Type B pancreatic cell (in vitro differentiated cells): ENCODE data around the gene CHRNA5. TPM values are rescaled to one million over a fixed set of nuclear protein-coding genes. Genes with fewer than 3 reads are reported as not detected.

Source experiments
- DNase-seq: peaks from one replicate; pipeline ENCODE4 v3.0.0; 2021; ENCODE audit warnings: mixed read lengths; ENCODE audit not compliant: unreplicated experiment; ENCODE audit errors: extremely low spot score
- H3K27ac Mint-ChIP-seq: 2 replicates; pipeline ENCODE4 v1.8.0; 2021; ENCODE audit warnings: mild to moderate bottlenecking, mixed read lengths
- H3K27me3 Mint-ChIP-seq: 2 replicates; pipeline ENCODE4 v1.8.0; 2021; ENCODE audit warnings: mixed read lengths
- H3K36me3 Mint-ChIP-seq: 2 replicates; pipeline ENCODE4 v1.8.0; 2021; ENCODE audit warnings: mixed read lengths
- H3K4me1 Mint-ChIP-seq: one replicate; pipeline ENCODE4 v1.8.0; 2021; ENCODE audit warnings: mixed read lengths; ENCODE audit not compliant: unreplicated experiment
- H3K4me3 Mint-ChIP-seq: 2 replicates; pipeline ENCODE4 v1.8.0; 2021; ENCODE audit warnings: mild to moderate bottlenecking, mixed read lengths
- H3K9me3 Mint-ChIP-seq: 2 replicates; pipeline ENCODE4 v1.8.0; 2021; ENCODE audit warnings: mixed read lengths
- total RNA-seq: library from RNA; stranded (reverse); gene quantifications from 2 replicates; pipeline ENCODE4 v1.2.1, GENCODE V29; 2021; ENCODE audit warnings: low replicate concordance
- TF ChIP-seq, protein P1 (sequence below): fragments of 200-600 bp; sonication (generic); conservative IDR thresholded peaks from 2 replicates; pipeline ENCODE4 v1.5.0; 2021; ENCODE audit warnings: antibody characterized with exemption, mild to moderate bottlenecking

CHRNA5 gene
- total RNA-seq, 1 donor from 2014 or later: 11.5 TPM

DNA sequence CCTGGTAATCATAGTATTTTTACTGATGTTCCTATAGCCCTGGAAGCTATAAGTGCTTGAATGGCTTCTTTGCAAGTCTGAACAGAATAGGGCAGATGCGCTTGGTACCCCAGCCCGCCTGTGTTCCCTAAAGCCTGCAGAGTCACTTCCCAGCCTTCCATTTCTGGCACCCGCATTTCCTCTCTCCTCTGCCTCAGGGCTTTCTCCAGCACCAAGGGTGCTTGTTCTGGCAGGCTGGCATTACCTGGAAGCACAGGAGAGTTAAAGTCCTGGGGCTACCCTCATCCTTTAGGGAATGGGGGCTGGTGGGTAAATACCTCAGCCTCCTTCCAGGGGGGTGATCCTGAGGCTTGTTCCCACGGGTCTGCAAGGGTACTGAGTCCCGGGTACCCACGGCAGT is 62.9 kb downstream of the CHRNA5 start:
- no peaks in the 10 kb centered on the region for H3K36me3 Mint-ChIP-seq
- TF ChIP-seq, protein P1, sequence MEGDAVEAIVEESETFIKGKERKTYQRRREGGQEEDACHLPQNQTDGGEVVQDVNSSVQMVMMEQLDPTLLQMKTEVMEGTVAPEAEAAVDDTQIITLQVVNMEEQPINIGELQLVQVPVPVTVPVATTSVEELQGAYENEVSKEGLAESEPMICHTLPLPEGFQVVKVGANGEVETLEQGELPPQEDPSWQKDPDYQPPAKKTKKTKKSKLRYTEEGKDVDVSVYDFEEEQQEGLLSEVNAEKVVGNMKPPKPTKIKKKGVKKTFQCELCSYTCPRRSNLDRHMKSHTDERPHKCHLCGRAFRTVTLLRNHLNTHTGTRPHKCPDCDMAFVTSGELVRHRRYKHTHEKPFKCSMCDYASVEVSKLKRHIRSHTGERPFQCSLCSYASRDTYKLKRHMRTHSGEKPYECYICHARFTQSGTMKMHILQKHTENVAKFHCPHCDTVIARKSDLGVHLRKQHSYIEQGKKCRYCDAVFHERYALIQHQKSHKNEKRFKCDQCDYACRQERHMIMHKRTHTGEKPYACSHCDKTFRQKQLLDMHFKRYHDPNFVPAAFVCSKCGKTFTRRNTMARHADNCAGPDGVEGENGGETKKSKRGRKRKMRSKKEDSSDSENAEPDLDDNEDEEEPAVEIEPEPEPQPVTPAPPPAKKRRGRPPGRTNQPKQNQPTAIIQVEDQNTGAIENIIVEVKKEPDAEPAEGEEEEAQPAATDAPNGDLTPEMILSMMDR: no peak
- H3K4me3 Mint-ChIP-seq: no peak overlapping the region
- DNase-seq: no peak
- H3K9me3 Mint-ChIP-seq: peaks cover 7% of the 10 kb centered on the region
- H3K27me3 Mint-ChIP-seq: peaks cover 64% of the 10 kb centered on the region
- no peaks in the 10 kb centered on the region for H3K4me1 Mint-ChIP-seq
- no peak overlapping the region for H3K27ac Mint-ChIP-seq

DNA sequence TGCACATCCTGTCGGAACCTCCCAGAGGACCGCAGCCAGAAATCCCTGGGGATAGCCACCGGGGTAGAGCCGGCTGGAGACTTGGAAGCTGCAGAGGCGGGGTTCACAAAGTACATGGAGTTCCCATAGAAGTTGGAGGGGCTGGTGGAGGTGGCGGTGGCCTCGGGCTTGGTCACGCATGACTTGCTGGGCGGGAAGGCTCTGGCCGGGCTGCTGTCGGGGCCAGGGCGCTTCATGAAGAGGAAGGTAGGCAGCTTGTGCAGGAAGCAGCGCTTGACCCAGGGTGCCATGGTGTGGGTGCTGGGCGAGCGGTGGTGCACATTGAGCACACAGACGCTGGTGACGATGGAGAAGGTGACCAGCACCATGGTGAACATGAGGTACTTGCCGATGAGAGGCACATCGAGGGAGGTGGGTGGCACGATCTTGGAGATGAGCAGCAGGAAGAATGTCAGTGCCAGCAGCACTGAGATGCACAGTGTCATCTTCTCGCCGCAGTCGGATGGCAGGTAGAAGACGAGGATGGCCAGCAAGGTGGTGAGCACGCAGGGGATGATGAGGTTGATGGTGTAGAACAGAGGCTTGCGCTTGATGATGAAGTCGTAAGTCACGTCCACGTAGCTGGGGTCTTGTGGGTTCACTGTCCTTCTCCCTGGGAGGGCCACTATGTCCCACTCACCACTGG is 63.9 kb downstream of the CHRNA5 start:
- no peak for DNase-seq
- no peaks in the 10 kb centered on the region for H3K36me3 Mint-ChIP-seq
- peaks cover 55% of the 10 kb centered on the region for H3K27me3 Mint-ChIP-seq
- H3K4me3 Mint-ChIP-seq: no peak overlapping the region
- TF ChIP-seq, protein P1: no peak
- H3K27ac Mint-ChIP-seq: no peak overlapping the region
- peaks cover 7% of the 10 kb centered on the region for H3K9me3 Mint-ChIP-seq
- no peaks in the 10 kb centered on the region for H3K4me1 Mint-ChIP-seq

DNA sequence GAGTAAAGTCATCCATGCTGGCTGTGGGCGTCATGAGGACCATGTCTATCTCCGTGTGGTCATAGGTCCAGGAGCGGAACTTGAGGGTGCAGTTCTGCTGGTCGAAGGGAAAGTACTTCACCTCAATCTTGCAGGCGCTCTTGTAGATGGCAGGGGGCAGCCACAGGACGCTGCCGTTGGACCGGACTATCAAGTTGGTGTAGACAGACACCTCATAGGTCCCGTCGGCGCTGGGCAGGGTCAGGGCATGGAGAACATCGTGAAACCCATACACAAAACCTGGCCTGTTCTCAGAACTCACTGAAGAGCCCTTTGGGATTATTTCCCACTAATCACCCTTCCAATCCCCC is 64.4 kb downstream of the CHRNA5 start:
- Mint-ChIP-seq H3K36me3 (no peaks in the 10 kb centered on the region), H3K27me3 (peaks cover 50% of the 10 kb centered on the region), H3K9me3 (peaks cover 7% of the 10 kb centered on the region), H3K4me1 (no peaks in the 10 kb centered on the region), H3K4me3 (no peak overlapping the region), H3K27ac (no peak overlapping the region)
- DNase-seq: no peak
- TF ChIP-seq, protein P1: no peak

DNA sequence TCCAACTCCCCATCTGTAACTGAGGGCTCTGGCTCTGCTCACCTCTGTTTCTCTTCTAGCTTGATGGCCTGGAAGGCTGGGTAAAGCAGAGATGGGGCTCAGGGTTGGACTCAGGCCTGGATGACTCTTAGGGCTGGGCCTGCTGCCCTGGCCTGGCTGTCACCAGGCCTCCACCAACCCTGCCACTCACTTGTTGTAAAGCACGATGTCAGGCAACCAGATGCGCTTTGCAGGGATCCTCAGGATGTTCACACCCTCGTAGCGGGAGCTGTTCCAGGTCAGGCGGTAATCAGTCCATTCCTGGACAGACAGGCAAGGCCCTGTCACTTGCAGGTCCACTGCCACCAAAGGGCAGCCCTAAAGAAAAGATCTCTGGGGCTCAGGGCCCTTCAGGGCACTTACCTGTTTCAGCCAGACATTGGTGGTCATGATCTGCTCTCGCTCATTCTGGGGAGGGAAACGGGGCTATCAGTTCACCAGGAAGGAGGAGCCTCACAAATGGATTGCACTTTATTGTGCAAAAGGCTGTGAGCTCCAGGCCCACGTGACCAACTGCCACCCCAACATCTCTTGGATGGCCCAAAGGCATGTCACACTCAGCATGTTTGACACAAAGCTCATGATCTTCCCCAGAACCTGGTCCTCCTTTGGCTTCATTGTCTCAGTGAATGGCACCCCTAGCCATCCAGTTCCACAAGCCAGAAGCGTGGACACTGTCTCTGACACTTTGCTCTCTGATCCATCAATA is 65.7 kb downstream of the CHRNA5 start:
- H3K27ac Mint-ChIP-seq: no peak overlapping the region
- TF ChIP-seq, protein P1: no peak
- H3K4me3 Mint-ChIP-seq: no peak overlapping the region
- H3K27me3 Mint-ChIP-seq: peaks cover 49% of the 10 kb centered on the region
- no peaks in the 10 kb centered on the region for H3K36me3 Mint-ChIP-seq
- peaks cover 7% of the 10 kb centered on the region for H3K9me3 Mint-ChIP-seq
- H3K4me1 Mint-ChIP-seq: no peaks in the 10 kb centered on the region
- DNase-seq: no peak

DNA sequence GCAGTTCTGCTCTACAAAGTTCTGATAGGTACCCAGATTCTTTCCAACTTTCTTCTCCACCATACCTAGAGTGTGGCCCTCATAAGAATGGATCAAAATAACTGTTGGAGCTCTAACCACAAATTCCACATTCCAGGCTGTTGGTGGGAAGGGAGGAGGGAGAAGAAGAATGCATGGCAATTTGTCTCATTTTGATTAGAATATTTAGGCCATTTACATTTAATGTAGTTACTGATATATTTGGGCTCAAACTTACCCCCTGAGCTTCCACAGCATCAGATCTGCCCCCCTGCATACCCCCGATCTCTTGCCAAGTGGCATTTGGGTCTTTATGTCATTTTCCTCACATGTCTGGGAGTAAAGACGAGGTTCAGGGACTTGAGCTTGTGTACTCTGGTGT is 68.0 kb downstream of the CHRNA5 start:
- H3K27me3 Mint-ChIP-seq: peaks cover 36% of the 10 kb centered on the region

More for the DNA sequence above, 68.0 kb downstream of the CHRNA5 start:
- Mint-ChIP-seq H3K4me1 (no peaks in the 10 kb centered on the region), H3K9me3 (peaks cover 7% of the 10 kb centered on the region), H3K36me3 (no peaks in the 10 kb centered on the region), H3K4me3 (no peak overlapping the region), H3K27ac (no peak overlapping the region)
- TF ChIP-seq, protein P1: no peak
- no peak for DNase-seq
